NCI-H187 (cell line): ENCODE data around the gene EVI2B.
"Not testable (repeated sequence)": the region's sequence is repeated elsewhere in the genome, so short reads cannot be mapped to it uniquely, and the experiment has no call there.

Experiments
- DNase-seq, 2 experiments: peaks; one replicate each; lab custom pipeline; 2025; lab: John Stamatoyannopoulos, UW

EVI2B gene

GRCh38 chr17:31310886-31311285 is 3.0 kb downstream of the EVI2B start:
- no peak for DNase-seq

- no peak for DNase-seq
Measured at GRCh38 chr17:31310260-31310659, 3.6 kb downstream of the EVI2B start.

DNA sequence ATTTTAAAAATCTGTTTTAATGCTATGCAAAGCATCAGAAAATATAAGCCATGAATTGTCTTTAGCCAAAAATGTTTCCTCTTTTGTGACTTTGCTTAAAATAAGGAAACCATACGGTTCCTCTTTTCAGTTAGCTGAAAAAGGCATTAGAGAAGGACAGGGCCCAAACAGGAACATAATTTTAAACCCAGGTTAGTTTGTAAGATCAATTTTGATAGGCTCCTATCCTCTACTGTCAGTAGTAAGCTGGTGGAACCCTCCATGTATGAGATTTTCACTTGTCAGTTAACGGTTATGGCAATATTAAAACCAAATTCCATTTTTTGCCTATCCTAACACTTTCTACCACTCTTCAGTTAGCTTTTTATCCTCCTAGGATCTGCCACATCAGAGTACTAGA is 4.3 kb downstream of the EVI2B start:
- no peak for DNase-seq

DNA sequence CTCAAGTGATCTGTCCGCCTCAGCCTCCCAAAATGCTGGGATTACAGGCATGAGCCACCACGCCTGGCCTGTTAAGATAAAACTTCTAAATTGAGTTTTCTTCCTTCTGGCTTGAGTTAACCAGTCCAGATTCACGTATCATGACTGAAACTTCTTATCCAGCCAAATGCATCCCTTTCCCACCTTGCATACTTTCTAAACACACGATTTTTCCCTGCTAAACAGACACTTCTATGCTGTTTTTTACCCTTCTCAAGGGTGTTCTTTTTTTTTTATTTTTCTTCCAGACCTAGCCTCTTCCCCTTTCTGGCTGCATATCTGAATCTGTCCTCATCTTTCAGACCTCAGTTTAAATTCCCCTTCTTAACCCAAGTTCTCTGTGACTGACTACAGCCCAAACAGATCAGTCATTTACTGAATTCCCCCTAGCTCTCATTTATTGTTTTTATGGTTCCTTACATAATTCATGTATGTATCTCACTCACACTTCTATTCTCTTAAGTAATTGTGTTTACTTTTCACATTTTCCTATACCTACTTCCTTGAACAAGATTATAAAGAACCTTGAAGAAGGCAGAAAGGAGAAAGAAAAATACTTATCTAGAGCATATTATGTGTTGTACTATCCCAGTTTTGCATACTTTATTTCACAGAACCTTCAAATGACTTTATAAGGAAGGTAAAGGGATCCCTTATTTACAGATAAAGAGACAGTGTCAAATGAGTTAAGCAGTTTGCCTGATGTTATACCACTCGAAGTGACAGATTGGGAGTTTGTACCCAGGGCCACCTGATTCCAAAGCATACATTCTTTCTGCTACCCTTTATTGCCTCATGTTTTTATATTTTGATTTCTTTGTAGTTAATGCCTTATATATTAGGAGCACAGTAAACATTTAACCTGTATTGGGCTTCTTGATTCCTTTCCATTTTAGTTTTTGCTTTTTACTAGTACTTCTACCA is 5.2 kb downstream of the EVI2B start:
- no peak for DNase-seq

DNA sequence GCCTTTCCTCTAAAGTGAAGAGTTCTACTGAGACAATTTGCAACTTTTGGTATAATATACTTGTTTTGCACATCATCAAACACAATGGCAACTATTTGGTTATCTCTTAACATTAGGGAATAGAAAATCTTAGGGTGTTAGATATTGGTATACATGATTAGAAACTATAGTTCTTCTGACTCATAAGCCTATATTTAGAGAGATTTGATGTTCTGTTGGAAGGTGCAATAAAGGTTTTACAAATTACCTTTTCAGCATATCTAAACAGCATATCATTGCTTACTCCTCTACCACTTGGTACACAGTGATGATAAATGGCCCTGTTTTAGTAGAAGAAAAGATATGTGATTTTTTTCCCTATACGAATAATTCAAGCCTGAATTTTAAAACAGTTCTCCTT is 6.2 kb downstream of the EVI2B start:
- DNase-seq = no peak

DNA sequence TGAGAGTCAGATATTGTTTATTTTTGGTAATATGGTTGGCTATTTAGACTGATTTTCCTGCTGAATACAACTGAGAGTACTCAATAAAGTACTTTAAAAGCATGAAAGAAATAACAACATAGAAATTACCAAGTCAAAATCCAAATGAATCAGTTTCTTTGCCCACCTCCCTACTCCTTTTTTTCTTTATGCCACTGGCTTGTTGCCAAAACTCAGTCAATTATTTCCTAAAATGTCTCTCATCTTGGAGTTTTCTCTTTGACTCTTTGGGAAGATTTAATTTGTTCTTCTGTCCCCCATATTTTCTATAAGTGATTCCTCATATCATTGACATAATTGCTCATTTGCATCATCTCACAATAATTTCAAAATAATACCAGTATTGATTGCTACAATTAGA is 14.2 kb downstream of the EVI2B start:
- DNase-seq = no peak

GRCh38 chr17:31297090-31297489 is 16.8 kb downstream of the EVI2B start, which contains the start of gene OMG:
TSS of gene OMG (minus strand) at chr17:31297239. CDS start at chr17:31296331, 908 bp downstream.
- DNase-seq = no peak

DNA sequence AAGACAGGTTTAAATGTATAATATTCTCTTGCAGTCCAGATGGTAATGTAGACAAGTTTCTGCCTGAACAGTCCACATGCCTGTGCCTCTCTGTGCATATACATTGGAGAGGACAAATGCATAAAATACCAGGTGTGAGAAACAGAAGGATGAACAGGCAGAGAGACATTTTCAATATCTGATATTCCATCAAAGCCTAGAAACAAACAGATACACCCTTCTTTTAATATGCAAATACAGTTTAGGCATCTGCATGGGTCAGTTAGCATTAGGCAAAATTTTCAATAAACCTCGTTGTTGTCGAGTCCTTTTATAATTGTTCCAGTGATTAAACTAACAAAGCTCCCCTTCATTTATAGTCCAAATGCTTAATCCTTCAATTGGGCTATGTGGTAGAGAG is 17.7 kb downstream of the EVI2B start:
- DNase-seq = no peak

DNA sequence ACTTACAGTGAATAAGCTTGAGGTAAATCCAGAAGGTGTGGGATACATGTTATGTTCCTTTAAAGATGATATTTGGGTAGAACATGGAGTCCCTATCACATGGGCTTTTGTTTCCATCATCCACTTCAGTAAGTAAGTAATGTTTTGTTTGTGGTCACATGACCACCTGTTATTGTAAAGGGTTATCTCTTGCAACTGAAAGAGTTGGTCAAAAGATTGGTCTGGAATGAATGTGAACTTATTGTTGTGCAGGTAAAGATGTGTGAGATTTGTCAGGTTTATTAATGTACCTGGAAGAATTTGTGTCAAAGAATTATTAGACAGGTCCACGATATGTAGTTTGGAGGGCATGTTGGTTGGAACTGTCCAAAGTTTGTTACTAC is 18.4 kb downstream of the EVI2B start:
- DNase-seq = no peak

DNA sequence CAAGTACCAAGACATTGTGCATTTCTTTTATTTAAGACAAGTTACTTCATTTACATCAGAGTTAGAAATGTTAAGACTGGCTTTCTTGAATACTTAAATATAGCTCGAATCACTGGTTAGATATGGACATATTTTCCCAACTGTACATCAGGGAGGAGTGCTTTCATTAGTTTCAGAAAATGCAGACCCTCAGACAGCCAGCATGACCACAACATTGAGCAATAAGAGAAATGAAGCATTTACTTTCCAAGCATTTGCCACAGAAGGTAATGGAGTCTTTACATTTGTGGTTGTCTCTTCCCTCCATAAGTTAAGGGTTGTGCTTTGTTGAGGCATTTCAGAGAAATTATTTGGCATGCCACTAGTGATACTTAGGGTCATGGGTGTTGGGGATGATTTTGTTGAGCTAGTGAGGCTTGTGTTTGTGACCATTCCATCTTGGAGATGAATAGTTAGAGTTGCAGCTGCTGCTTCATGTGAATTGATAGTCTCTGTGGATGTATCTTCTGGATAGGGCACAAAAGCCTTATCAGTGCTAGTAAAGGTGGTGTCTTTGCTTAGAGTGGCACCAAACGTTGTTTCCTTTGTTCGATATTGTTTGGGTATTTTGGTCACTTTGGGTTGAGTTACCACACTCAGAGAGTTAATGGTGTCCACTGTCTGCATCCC is 18.9 kb downstream of the EVI2B start:
- DNase-seq = no peak

DNA sequence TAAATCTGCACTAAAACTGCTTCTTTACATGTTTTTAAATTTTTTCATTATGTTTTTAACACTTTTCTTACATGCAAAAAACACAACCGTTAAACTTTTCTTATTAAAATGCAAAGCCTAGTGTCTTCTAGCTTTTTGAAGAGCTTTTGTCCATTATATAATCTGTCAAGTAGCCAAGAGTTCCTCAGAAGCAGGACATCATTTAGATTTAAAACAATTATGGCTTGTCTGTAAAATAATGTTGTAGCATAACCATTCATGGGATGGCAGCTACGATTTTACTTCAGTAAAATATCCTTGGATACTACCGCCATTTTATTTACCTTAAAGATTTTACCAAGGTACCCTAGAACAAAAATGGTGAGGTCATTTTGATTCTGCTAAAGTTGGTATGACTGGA is 19.6 kb downstream of the EVI2B start:
- DNase-seq = no peak

DNA sequence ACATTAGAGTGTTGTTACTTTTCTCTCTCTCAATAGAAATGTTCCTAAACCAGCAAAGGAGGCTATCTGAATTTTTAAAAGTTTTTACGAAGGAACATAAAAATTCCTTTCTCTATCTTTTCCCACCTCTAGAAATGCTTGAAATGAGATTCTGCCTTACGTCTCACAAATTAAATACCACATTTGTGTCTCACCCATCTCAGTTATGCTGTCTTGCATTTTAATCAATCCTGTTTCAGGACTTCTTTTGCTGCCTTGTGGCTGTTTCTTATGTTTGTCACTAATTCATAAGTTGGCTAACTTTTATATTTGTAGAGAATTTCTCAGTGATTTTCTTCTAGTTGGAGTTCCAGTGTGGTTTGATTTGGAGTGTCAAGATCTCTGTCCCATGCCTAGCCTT is 20.3 kb downstream of the EVI2B start:
- no peak for DNase-seq

- DNase-seq = no peak
Measured at GRCh38 chr17:31291820-31292219, 22.0 kb downstream of the EVI2B start.

DNA sequence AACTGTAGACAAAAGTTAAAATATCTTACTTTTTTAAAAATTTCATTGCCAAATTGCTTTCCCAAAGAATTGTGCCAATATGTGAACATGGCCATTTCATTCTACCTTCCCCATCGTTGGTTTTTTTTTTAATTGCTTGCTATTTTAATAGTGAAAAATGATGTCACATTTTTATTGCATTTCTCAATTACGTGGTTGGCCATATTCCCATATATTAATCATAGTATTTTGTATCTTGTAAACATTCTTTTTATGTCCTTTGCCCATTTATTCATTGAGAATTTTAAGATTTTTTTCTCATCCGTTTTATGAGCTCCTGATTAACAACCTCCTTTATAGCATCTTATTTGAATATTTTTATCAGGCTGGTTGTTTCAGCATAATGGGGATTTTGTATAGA is 24.1 kb downstream of the EVI2B start:
- no peak for DNase-seq

- DNase-seq = not testable (repeated sequence)
Measured at GRCh38 chr17:31287932-31288331, 25.9 kb downstream of the EVI2B start.

GRCh38 chr17:31286587-31286986 is 27.3 kb downstream of the EVI2B start:
- no peak for DNase-seq

DNA sequence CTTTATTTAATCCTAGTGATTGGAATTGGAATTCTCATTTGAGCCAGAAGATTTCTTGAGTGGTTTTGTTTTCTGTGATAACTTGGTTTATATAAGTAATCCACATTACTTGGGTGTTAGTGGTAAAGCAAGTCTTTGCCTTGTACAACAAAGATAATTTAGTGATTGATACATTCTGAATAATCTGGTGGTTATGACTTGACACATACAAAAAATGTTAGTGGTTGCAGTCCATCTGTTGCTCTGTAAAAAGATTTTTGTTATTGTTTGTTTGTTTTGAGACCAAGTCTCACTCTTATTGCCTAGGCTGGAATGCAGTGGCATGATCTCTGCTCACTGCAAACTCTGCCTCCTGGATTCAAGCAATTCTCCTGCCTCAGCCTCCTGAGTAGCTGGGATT is 30.0 kb downstream of the EVI2B start:
- no peak for DNase-seq

DNA sequence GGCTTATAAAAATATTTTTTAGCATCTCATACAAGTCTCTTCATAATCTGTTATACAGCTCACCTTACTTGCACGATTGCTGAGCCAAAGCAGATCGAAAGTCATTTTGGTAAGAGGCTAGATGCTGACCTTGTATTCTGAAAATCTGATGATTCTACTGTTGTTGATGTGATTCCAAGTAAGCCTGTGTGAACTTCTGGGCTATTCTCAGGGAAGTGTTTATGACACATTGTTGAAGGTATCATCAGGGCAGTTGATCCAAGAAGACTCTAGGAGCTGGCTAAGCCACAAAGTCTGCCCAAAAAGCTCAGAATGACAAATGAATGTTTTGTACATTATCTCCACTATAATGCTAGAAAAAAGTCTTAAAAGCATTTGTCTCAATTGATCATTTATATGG is 32.8 kb downstream of the EVI2B start:
- no peak for DNase-seq

GRCh38 chr17:31279401-31279800 is 34.5 kb downstream of the EVI2B start:
- no peak for DNase-seq

DNA sequence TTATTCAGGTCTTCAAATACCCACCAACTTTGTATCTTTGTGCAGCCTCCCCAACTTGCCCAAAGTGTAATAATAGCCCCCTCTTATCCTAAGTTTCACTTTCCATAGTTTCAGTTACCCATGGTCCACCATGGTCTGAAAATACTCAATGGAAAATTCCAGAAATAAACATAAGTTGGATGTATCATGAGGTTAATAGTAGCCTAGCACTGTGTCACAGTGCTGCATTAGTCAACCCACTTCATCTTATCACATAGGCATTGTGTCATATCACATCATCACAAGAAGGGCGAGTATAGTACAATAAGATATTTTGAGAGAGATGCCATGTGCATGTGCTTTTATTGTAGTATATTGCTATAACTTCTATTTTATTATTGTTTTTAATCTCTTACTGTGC is 38.7 kb downstream of the EVI2B start:
- DNase-seq = no peak

DNA sequence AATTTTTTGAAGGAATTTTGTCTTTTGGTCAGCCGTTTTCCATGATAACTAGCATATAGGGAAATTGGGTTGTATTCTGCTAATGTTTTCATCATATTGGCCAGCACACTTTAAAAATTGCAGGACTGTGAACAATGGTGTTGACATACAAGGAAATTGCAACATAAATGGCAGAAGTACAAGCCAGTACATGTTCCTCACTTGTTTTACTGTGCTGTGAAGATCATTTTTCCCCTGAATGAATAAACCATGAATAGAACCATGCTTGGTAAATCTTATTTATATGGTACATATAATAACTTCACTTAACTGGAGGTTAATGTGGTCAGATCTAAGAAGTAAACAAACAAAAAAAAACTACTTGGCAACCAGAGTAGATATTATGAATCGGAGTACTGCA is 39.6 kb downstream of the EVI2B start:
- DNase-seq = no peak

DNA sequence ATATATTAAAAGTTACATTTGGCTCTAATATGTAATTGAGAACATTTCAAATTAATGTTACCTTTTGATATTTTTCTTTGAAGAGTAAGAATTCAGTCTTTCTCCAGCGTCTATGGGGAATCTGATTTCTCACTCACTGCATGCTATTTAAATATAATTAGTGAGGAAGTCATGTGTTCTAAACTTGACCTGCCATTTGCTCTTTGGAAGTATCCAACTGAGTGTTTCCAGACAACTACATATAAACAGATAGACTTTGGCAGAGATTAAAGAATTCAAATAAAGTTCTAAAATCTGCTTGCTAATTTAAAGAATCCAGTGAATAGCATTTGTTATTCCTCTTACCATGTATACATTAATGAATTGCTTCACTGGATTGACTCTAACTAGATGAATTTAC is 40.3 kb downstream of the EVI2B start:
- no peak for DNase-seq

DNA sequence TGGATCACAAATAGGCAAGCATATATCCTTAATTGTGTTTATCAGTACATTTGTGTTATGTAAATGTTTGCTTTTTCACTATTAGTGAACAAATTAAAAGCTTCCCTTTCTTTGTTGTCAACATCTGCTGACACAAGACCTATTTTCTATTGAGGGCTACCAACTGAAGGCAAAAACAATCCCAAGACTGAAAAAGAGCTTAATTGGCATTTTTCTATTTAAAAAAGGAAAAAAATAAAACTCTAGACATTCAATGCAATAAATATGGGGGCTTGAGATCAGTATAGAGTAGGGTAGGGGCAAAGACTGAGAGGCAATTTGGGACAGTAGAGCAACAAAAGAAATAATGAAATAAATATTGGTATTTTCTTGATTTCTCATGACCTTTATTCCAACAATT is 41.1 kb downstream of the EVI2B start:
- DNase-seq = no peak
